HK-2 (cell line): ENCODE measurements around the gene FRMD1.

Experiments
- DNase-seq: peaks from one replicate; pipeline ENCODE4 v3.0.0-alpha.2; 2018; ENCODE audit not compliant: unreplicated experiment

FRMD1 gene

DNA sequence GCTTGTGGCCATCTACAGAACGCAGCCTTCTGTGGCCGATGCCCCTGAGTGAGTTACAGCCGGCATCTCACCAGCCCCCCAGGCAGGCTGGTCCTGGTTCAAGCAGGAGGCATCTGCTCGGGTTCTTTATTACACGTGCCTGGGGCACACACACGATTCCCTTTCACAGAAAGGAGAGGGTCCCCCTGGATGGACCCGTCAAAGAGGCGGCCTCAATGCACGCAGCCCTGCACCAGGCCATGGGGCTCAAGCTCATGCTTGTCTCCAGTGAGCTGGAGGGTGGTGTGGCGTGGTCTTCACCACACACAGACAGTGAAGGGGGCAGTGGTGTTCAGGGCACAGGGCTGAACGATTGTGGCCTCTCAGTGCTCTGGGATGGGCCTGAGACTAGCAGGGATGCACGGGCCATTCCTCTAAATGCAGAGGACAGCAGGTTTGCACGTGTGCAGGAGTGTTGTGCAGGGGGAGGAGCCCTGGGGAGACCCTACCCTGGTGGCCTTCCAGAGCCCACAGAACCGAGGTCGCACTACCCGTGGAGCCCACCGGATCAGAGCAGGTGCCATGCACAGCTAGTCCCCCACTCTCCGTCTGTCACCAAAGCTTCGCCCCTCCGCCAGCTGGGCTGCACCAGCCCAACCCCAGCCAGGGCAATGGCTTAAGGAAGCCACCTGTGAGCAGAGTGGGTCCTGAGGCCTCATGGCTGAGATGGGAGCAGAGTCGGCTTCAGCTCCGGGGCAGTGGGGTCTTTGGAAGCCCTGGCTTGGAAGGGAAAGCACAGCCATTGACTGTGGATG, 23.1 kb downstream of the FRMD1 start:
- no peak for DNase-seq

DNA sequence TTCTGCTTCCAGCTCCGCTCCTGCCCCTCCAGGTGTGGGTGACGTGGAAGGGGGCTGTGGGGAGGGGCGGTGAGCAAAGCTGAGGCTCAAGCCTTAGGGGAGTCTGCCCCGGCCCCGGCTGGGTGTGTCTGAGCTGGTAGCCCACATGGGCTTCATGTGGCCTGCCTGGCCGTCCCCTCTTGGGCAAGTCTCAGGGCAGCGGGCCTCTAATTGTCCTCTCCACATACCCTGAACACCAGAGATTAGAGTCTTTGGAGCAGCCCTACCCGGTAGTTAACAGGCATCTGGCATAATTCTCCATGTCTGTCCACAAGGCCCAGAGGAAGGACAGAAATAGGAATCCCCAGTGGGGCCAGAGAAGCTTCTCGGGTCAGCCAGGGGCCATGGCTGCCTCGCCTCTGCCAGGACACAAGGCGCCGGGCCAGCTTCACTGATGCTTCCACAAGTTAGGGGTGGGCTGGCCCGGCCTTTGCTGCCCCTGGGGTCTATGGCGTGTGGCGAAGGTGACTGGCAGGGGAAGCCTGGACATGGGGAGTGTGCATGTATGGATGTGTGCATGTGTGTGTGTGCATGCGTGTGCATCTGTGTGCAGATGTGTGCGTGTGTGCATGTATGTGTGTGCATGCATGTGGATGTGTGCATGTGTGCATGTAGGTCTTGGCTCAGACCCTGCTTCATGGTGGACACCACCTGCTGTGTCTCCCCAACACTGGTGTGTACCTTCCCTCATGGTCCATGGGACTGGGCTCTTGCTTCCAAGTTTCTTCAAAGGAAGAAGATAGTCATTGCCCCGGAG, 24.0 kb downstream of the FRMD1 start:
- no peak for DNase-seq

DNA sequence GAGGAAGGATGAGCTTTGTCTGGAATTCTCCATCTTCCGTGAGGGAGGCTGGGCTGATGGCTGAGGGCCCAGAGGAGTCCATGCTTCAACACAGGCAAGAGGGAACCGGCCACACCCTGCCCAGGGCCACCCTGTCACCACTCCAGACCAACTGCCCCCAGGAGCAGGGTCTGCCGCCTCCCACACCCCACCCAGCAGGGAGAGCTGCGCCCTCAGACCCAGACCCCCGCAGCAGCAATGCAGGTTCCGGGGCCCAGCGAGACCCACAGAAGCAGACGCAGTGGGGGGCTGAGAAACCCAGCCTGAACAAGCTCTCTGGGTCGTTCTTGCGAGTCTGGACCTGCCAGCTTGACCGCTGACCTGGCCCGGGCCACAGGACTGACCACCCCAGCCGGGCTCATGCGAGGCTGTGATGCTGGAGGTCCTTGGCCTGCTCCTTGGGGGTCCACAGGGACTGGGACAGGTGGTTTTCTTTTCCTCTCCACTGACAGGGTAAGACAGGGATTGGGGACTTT, 25.0 kb downstream of the FRMD1 start:
- no peak for DNase-seq

DNA sequence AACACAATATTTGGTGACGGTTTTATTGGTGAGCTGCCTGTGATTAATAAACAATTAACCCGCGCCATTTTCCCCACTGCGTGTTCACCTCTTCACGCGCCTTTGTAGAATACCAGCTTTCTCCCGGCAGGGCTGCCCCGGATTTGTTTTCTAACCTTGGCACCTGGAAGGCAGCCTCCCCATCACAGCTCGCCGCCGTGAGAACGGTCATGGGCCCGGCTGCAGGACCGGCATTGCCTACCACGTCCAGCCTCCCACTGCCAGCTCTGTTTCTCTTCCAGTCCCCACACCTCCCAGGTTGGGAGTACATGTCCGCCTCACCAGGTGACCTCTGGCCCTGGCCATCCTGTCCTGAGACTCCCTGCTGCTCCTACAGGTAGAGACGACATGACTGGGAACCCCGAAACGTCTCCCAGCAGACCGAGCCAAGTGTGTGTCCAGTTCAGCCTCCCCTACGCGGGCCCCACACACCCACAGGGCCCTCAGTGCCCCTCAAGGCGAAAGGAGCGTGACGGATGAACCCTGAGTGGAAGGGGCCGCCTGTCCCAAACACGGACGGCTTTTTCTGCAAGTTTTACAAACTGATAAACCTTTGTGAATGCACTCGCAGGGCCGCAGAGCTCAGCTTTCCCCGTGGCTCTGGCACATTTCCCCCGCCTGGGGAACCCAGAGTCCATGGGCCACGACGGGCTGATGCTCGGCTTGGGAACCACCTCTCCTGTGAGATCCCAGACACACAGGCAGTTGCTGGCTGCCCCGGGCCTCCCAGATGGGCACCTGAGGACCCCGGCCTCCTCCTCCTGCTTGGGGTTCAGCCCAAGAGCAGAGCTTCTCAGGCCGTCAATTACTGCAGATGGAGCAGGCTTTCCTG, 25.7 kb downstream of the FRMD1 start:
- DNase-seq = no peak

DNA sequence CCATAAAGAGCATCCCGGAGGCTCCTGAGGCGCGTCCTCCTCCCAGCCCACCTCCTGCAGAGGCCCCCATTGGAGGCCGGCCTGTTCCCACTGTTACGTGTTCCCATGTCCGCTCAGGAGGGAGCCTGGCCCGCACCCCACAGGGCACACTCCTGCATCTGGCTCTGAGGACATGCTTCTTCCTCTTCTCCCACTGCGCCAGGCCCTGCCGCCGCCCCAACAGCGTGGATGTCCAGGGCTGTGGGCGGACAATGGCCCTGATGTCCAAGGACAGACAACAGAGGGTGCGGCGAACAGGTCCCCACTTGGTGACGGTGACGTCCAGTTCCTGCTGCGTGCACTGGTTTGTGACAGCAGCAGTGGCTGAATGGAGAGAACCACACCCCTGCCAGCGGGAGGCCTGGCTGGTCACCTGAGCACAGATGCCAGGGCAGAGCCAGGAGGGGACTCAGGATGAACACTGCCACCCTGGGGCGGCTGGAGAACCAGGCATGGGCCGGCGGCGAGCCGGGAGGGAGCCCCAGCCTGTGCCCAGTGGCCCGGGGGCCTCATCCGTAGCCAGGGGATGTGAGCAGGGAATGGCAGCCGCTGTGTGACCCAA, 26.6 kb downstream of the FRMD1 start:
- DNase-seq = no peak

DNA sequence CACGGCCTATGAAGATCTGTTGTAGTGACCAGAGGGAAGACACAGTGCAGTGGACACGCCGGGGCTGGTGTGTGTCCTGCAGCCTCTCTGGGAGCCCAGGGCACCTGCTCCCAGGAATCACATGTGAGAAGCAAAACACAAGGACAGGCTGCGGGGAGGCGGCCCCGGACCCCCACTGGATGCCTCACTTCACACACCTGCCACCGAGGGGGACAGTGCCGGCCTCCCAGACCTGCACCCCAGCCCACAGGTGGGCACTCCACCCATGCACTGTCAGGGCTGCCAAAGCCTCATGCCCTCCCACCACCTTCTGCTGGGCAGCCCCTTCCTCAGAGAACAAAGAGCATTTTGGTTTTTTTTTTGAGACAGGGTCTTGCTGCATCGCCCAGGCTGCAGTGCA, 27.4 kb downstream of the FRMD1 start:
- no peak for DNase-seq

DNA sequence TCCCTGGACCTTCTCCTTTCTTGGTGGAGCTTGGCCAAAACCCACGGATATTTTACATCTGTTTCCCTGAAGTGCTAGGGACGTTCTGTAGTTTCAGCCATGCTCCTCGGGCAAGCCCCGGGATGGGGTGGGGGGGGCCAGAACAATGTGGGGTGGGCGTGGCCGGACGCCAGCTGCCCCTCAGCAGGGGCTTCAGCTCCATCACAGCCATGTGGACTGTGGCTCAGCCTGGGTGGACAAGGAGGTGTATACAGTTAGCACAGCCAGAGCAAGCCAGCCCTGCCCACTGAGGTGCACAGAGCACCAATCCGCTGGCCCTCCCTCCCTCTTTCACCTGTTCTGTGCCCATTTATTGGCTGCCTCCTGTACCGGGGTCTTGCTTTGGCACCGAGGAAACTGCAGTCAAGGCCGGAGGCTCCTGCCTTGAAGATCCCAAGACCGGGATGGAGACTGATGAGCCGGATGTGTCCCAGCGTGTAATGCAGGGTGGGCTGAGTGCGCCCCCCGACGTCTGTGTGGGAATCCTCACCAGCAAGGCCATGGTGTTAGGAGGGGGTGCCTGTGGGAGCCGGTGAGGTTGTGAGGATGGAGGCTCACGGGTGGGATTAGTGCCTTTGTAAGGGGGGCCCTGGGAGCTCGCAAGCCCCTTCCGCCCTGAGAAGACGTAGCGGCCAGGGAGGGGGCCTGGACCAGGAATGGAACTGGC, 28.0 kb downstream of the FRMD1 start:
- no peak for DNase-seq

DNA sequence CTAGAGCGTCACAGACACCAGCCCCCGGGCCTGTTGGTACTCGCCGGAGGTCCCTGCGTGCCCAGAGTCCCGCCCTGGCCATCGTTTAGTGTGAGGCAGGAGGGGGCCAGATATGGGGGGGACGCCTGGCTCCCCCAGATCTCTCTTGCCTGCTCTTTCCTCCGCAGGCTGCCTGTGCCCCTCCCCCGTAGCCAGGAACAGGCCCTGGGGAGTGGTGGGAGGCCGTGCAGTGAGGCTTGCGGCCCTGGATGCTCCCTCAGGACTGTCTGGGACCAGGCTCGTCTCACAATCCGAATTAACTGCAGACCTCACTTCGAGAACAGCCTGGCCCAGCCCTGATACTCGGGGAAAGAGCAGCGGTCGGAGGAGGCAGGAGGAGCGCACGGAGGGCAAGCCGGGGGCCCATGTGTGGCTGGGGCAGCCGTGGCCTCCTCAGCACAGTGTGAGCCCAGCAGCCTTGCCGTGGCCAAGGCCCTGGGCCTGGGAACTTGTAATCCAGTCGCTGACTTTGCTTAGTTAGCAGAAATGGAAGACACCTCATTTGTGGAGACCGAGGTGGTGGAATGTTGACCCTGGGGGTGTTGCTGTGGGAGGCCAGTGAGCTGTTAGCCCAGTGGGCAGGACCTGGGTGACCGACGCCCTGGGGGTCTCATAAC, 28.7 kb downstream of the FRMD1 start:
- DNase-seq = no peak

DNA sequence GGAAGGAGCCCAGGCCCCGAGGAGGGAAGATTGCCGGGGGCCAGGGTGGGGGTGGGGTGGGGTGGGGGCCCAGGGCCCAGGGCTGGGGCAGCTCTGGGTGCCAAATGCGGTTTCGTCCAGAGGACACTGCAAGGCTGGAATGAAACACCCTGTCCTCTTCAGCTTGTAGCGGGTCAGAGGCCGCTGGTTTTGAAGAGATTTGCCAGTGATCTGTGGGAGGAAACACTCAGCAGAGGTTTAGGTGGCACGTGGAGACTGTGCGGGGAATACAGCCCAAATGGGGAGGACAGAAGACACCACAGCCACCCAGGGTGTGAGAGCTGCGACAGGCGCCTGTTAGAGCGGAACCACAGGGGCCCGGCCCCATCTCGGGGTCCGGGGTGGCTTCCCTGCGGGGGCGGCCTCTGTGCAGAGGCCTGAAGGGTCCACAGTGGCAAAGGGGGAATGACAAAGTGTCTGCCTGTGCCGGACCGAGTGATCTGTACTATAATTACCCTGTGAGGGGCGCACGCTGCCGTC, 29.2 kb downstream of the FRMD1 start:
- no peak for DNase-seq

DNA sequence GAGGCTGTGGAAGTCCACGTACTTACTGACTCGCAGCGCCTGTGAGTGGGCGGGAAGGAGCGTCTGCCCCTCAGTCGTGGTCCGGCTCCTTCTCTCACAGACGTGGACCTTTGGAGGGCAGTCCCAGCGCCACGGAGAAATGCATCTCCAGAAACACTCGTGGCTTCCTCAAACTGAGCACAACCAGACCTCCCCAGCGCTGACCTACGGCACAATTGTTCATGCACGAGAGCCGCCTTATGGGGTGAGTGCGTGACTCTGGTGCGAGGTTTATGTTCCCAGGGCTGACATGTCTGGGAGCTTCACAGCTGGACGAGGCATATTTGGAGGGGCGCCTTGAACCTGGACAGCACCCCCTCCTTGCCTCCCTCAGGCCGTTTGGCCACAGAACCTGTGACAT, 29.7 kb downstream of the FRMD1 start:
- no peak for DNase-seq

DNA sequence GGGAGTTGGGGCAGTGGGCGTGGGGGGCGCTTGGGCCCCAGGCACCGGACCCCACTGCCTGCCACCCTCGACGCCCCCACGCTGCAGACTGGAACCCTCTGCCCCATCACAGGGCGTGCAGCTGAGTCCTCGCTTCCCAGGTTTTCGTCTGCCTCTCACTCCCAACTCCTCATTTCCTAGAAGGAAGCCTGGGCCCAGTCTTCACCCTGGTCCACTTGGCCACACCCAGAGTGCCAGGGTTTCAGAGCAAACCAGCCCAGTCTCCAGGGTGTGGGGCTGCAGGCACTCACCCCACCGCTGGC, 30.3 kb downstream of the FRMD1 start:
- DNase-seq = no peak

DNA sequence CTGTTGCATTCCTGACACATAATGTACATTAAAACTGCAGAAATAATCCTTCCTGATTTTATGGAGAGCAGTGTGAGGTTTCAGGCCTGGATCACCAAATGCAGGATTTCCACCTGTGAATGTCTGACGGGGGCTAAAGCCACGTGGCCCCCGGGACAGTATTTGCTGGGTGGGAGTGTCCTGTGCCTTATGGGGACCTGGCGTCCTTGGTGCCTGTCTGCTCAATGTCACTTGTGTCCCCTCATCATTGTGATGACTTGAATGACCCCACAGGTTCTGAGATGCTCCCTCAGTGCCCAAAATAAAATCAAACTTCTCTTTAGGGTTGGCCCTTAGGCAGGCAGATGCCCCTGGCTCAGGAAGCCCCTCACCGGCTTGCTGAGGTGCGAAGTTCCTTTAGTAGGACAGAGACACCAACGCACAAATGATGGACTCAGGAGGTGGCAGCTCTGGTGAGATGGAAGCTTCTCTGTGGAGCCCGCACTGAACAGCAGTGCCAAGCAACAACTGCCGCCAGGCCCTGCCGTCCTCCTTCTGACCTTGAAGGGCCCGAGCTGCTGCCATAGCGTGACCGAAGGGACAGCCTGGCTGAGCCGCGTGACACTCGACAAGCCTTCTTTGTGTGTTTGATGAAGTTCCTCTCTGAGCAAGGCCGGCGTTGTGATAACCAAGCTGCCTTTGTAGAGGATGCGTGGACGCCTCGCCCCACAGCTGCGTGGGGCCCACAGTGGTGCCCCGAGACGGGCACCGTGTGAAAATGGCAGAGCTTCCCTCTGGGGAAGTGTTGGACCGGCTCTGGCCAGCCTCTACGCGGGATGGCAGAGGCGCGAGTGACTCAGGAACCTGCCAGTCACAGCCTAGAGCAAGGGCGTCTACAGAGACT, 30.9 kb downstream of the FRMD1 start:
- DNase-seq = no peak

DNA sequence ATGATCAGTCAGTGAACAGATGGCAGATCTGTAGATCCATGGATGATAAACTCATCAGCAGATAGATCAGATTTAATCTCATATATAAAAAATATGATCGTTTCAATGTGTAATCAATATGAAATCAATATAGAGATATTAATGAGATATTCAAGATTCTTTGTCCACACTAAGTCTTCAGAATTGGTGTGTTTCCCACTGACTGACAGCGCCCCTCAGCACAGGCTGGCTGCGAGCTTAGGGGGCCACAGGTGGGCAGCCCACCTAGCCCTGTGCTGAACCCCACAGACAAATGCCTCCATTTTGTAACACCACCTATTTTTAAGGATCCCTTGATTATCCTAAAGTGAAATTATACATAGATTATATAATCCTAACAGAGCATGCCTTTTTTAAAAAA, 32.3 kb downstream of the FRMD1 start:
- DNase-seq = no peak

DNA sequence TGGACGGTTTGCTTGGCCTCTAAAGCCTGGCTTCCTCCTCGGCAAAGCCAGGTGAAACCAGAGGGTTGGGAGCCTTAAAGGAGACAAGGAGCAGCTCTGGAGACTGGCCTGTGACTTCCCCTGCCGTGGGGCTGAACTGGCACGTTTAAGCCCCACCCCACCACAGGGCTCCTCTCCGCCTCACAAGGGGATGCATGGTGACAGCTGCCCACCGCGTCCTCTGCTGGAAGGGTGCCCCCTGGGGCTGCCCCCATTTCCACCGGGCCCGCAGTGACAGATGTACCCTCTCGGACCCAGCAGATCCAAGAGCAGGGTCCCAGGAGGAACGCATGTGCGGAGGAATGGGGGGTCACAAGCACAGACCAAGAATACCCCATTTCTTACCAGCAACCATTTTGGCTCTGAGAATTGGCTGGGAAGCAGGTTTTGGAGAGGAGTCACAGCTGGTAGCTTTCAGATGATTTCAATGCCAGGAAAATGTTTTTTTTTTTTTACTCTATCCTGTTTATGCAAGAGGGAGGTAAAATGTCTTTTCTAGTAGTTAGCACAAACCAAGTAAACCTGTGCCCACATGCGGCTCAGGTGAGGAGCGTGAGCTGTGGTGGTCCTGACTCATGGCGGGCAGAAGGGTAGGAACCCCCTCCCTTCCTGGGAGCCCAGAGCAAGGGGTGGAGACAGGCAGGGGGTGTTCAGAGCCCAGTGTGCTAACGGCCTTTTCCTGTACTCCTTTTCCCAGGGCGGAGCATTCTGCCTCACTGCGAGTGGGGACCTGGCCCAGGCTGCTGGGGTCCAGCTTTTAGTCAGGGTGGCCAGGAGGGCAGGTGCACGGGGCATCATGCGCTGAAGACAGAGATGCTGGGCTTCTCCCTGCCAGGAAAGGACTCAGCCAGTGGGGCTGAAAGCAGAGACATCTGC, 33.0 kb downstream of the FRMD1 start:
- no peak for DNase-seq

DNA sequence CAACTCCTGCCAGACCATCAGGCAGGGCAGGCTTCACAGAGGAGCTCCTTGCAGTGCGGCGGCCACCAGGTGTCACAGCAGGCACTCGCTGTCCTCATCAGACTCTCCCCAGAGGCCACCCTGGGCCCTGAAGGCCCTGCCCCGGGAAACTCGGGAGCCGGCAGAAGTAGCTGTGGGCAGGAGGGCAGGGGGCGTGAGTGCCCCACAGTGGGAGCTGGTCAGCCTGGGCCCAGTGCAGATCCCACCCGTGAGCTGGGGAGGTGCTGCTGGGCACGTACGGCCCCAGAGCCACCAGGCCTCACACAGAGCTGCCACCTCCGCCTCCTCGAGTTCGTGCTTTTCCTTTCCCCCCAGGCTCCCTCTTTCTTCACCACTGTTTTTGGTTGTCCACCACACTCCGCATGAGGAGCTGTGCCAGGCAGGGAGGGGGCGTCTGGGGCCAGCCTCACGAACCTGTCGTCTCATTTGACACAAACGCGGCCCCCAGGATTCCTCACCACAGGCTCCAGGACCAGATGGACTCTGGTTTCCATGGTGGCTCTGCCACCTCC, 33.8 kb downstream of the FRMD1 start:
- DNase-seq = no peak

DNA sequence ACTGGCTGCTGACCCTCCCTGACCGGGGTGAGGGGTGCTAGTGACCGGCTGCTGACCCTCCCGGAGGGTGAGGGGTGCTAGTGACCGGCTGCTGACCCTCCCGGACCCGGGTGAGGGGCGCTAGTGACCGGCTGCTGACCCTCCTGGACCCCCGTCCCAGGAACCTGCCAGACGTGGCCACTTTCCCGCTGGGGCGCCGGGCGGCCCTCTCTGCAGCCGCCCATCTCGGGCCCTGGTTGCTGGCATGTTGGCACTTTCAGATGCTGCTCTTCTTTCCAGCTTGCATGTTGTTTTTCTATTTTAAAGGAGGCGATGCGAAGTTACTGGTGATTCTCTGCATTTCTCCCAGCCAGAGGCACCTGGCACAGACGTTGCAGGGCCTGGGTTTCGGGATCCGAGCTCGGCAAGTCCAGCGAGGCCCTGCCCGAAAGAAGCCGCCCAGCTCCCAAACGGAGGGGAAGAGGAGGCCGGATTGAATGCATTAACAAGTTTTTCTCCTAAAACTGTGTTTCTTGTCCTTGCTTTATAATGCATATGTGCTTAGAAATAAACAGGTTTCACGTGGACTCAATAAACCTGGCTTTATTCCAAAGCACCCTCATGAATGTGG, 34.4 kb downstream of the FRMD1 start:
- no peak for DNase-seq

DNA sequence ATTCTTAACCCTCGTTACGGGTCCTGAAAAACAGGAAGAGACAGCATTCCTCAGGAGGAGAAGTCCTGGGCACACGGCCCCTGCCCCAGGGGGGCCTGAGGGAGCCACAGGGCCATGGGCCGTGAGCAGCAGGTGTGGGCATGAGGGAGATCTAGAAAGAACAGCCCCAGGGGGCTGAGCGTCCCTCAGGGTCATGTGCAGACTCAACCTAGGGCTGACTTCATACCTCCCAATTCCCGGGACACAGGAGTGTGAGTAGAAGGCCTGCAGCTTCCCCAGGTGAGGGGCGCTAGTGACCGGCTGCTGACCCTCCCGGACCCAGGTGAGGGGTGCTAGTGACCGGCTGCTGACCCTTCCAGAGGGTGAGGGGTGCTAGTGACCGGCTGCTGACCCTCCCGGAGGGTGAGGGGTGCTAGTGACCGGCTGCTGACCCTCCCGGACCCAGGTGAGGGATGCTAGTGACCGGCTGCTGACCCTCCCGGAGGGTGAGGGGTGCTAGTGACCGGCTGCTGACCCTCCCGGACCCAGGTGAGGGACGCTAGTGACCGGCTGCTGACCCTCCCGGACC, 35.1 kb downstream of the FRMD1 start:
- no peak for DNase-seq
